Natural killer cell (primary cell): ENCODE results near the gene IKZF1. TPM values are rescaled to one million over a fixed set of nuclear protein-coding genes. Genes with fewer than 3 reads are reported as not detected.

Source experiments
- ATAC-seq, 3 donors: fragments of 150-1000 bp in 2 of 3; fragments of 200-7000 bp in 1 of 3; cut with Tn5 transposase; 1 replicate in 1 of 3; 2 replicates in 2 of 3; pipeline ENCODE4 v1.10.0; 2021; ENCODE audit warnings: mild to moderate bottlenecking in 2 of 3, moderate library complexity in 2 of 3
- DNase-seq, 2 donors: peaks; one replicate each; pipeline versions ENCODE4 v3.0.0 to v3.0.0-alpha.2; 2013 to 2021; ENCODE audit warnings: mixed read lengths in 1 of 2
- H3K27ac ChIP-seq: one replicate; pipeline ENCODE4 v1.5.1; 2013; ENCODE audit warnings: mild to moderate bottlenecking, low read length
- H3K27me3 ChIP-seq: one replicate; pipeline ENCODE4 v1.6.1; 2013; ENCODE audit warnings: low read length; ENCODE audit not compliant: control insufficient read depth, insufficient read depth
- H3K36me3 ChIP-seq: one replicate; pipeline ENCODE4 v1.6.1; 2013; ENCODE audit warnings: low read length; ENCODE audit not compliant: control insufficient read depth, insufficient read depth
- H3K4me1 ChIP-seq: one replicate; pipeline ENCODE4 v1.6.1; 2013; ENCODE audit warnings: low read length; ENCODE audit not compliant: control insufficient read depth, insufficient read depth
- H3K4me3 ChIP-seq: one replicate; pipeline ENCODE4 v1.5.1; 2013; ENCODE audit warnings: low read length
- H3K9me3 ChIP-seq: one replicate; pipeline ENCODE4 v1.6.1; 2013; ENCODE audit warnings: low read length; ENCODE audit not compliant: control insufficient read depth, insufficient read depth
- H3K27ac Mint-ChIP-seq, 2 donors: one replicate each; pipeline ENCODE4 v1.8.0; 2022; ENCODE audit warnings: mild to moderate bottlenecking in 2 of 2, mixed read lengths in 2 of 2, moderate library complexity in 1 of 2
- H3K27me3 Mint-ChIP-seq, 2 donors: one replicate each; pipeline ENCODE4 v1.8.0; 2022; ENCODE audit warnings: low read depth in 2 of 2, mixed read lengths in 2 of 2
- H3K36me3 Mint-ChIP-seq: one replicate; pipeline ENCODE4 v1.8.0; 2022; ENCODE audit warnings: mixed read lengths
- H3K4me1 Mint-ChIP-seq, 2 donors: one replicate each; pipeline ENCODE4 v1.8.0; 2022; ENCODE audit warnings: mixed read lengths in 2 of 2
- H3K4me3 Mint-ChIP-seq: one replicate; pipeline ENCODE4 v1.8.0; 2022; ENCODE audit warnings: mild to moderate bottlenecking, moderate library complexity, mixed read lengths
- H3K9me3 Mint-ChIP-seq, 2 donors: one replicate each; pipeline ENCODE4 v1.8.0; 2022; ENCODE audit warnings: mixed read lengths in 2 of 2
- CTCF ChIP-seq: fragments of 200-600 bp; IDR thresholded peaks from one replicate; pipeline ENCODE4 v1.8.0; 2022; ENCODE audit warnings: antibody characterized with exemption
- WGBS: methylation state at CpG from one replicate; pipeline ENCODE4 v1.1.7; 2013; ENCODE audit warnings: missing lambda C conversion rate; ENCODE audit not compliant: insufficient coverage; 5-methylcytosine and 5-hydroxymethylcytosine counted together
- intact Hi-C: fragments of 100-400 bp; cut with micrococcal nuclease; formaldehyde crosslinking; loops from one replicate; pipeline ENCODE4 v1.14.2; 2022
- total RNA-seq, 4 donors: library from RNA; stranded (reverse); fragments of 120-200 nt in 1 of 4; gene quantifications; one replicate each; pipeline versions ENCODE4 v1.2.3 to v1.2.4, GENCODE V29; 2013 to 2022

Gene IKZF1
- total RNA-seq, 3 donors from 2014 or later (not counting 1 experiment from before 2014, with no cell fraction given) = 294 to 391 (median 350) TPM

DNA sequence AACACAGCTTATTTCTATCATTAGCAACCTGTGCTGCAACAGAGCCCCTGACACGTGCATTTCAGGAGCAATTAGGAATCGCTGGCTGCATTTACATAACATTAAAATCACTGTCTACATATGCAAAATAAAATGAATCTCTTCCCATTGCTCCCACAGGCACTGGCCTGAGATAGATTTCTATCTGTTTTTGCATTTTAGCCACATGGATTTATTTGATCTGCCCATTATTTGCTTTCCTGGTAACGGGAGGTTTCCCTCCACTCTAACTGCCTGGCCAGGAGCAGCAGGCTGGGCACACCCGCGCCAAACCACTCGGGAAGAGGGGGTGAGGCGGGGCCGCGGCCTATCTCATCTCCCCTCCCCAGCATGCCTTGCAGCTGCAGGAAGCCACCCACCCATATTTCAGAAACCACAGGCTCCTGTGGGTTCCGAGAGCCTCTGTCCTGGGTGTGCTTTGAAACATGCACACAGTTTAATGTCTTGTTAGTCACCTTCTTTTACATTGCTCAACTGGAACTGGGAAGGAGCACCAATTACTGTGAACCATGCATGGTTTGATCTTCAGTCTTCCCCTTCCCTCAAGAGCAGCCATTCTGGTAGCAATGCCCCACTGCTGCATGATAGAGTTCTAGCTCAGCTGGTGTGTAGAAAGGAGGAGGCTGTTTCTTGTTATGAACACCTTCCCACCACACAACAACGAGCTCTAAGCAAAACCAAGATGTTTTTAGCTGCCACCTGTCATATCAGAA, 37.7 kb upstream of the IKZF1 start:
- peak; percentile 48 to 84 for DNase-seq
- Mint-ChIP-seq H3K27me3 (no peaks in the 10 kb centered on the region), H3K36me3 (no peaks in the 10 kb centered on the region), H3K9me3 (peaks cover 0 to 2% of the 10 kb centered on the region in 2 donors), H3K4me1 (peaks cover 83 to 85% of the 10 kb centered on the region in 2 donors), H3K27ac (peak overlapping the region; percentile 89 to 97), H3K4me3 (peak overlapping the region; percentile 94)
- intact Hi-C loops = loop anchor here (2.0 to 5.0 kb wide), 3 partner anchors 14 to 95 kb away; no protein-coding TSS in a partner anchor
- no peaks in the 10 kb centered on the region for H3K27me3 ChIP-seq
- 0% methylated on average over 10 of the region's 11 CpGs for WGBS
- H3K4me3 ChIP-seq = no peak overlapping the region
- no peaks in the 10 kb centered on the region for H3K36me3 ChIP-seq
- peak; percentile 48 to 72 (median 70) for ATAC-seq
- peak overlapping the region; percentile 71 for H3K27ac ChIP-seq
- peaks cover 79% of the 10 kb centered on the region for H3K4me1 ChIP-seq
- H3K9me3 ChIP-seq = no peaks in the 10 kb centered on the region
- no peak for TF ChIP-seq CTCF

DNA sequence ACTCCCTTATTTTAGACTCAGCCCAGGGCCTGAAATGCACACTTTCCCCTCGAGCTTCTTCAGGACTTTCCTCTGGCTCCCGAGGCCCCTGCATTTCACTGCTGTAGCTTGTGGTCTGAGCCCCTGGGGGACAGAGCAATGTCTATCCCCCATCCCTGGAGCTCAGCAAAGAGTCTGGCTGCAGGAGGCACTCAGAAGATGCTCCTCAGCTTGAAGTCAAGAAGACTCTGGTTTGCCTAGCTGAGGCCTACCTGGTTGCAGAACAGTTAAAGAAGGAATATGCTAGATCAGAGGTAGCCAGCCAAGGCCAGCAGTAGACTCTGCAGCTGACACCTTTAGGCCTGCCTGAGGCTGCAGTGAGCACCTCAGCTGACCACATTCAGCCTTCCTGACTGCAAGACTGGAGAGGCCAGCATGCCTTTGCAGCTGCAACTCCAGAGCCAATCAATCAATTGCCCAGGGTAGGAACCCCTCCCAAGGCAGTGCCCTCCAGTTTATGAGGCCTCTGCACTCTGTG, 36.9 kb upstream of the IKZF1 start:
- no peaks in the 10 kb centered on the region for H3K9me3 ChIP-seq
- H3K4me3 ChIP-seq = no peak overlapping the region
- no peaks in the 10 kb centered on the region for H3K27me3 Mint-ChIP-seq
- TF ChIP-seq CTCF = no peak
- H3K27ac ChIP-seq = peak overlapping the region; percentile 71
- intact Hi-C loops = loop anchor here (2.0 to 5.0 kb wide), 3 partner anchors 13 to 95 kb away; no protein-coding TSS in a partner anchor
- no peaks in the 10 kb centered on the region for H3K27me3 ChIP-seq
- peak overlapping the region; percentile 89 to 97 for H3K27ac Mint-ChIP-seq
- H3K36me3 ChIP-seq = no peaks in the 10 kb centered on the region
- H3K36me3 Mint-ChIP-seq = no peaks in the 10 kb centered on the region
- H3K4me3 Mint-ChIP-seq = peak overlapping the region; percentile 94
- H3K4me1 Mint-ChIP-seq = peaks cover 75 to 78% of the 10 kb centered on the region in 2 donors
- peaks cover 74% of the 10 kb centered on the region for H3K4me1 ChIP-seq
- peaks cover 0 to 2% of the 10 kb centered on the region in 2 donors for H3K9me3 Mint-ChIP-seq
- DNase-seq (peak in 1 of 2 donors; percentile 40), ATAC-seq (no peak)
- 2% methylated on average over 2 of the region's 2 CpGs for WGBS

DNA sequence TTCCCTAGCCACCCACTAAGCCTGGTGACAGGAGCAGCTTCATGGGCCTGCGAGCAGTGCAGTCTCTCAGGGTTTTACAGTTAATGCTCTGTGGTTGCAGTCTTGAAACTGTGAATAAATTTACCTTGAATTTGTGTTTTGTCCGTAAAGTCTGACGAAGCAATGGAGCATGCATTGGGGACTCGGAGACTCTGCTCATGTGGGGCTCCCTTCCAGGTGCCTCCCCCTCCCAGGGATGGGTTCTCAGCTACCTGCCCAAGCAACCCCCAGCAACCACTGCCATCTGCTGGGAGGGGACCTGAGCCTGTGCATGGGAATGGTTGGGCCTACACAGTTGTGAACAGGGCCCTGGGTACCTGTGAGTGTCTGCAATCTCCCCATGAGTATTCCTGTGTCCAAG, 36.3 kb upstream of the IKZF1 start:
- no peaks in the 10 kb centered on the region for H3K9me3 ChIP-seq
- H3K4me1 ChIP-seq = peaks cover 71% of the 10 kb centered on the region
- H3K27me3 Mint-ChIP-seq = no peaks in the 10 kb centered on the region
- H3K27me3 ChIP-seq = no peaks in the 10 kb centered on the region
- peak in 1 of 2 donors; percentile 44 for DNase-seq
- H3K4me3 ChIP-seq = no peak overlapping the region
- peak overlapping the region; percentile 89 to 97 for H3K27ac Mint-ChIP-seq
- peaks cover 0 to 2% of the 10 kb centered on the region in 2 donors for H3K9me3 Mint-ChIP-seq
- TF ChIP-seq CTCF = no peak
- no peak for ATAC-seq
- peaks cover 70 to 78% of the 10 kb centered on the region in 2 donors for H3K4me1 Mint-ChIP-seq
- H3K27ac ChIP-seq = peak overlapping the region; percentile 71
- H3K36me3 Mint-ChIP-seq = no peaks in the 10 kb centered on the region
- 6% methylated on average over 4 of the region's 4 CpGs for WGBS
- intact Hi-C loops = loop anchor here (5.0 kb wide), 1 partner anchor 94 kb away; no protein-coding TSS in a partner anchor
- peak overlapping the region; percentile 94 for H3K4me3 Mint-ChIP-seq
- H3K36me3 ChIP-seq = no peaks in the 10 kb centered on the region
